ENCODE data around the gene CD226.
A peak's percentile ranks its signal among the peaks of the same experiment; 100 is the strongest.
"Not testable (repeated sequence)": the region's sequence is repeated elsewhere in the genome, so short reads cannot be mapped to it uniquely, and the experiment has no call there.

Gene CD226

DNA sequence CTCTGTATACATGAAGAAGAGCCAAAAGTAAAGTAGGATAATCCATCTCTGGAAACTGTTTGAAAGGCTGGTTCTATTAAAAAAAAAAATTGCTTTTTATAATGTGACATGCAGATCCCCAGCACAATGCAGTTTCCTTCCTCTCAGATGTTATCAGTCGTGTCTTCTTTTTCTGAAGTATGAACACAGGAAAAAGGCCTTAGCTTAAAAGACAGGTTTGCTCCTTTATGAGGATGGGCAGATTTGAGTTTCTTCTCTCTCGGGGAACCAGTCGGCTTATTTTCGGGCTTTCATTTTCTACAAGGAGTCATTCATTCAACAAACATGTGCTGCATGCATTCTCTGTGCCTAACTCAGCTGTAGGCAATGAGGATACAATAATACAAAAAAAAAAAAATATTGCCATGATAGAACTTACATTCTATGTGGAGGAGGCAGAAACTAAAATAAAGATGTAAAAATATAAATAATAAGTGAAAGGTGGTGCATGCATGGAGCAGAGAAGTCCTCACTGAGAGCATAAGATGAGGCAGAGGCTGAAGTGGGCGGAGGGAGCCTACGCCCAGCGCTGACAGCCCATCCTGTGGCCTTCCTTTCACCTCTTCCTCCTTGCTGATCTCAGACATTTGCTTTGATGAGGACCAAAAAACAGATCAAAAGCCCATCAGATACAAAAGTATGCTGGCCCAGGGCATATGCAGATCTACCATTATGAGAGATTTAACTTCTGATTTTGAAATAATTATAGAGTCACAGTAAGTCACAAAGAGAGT is at the start of gene CD226:
CD226 (minus strand) TSS at position 513 of the 773 bp plus-strand sequence; CDS start at position 46, 467 bp downstream.
- H3K27me3 Mint-ChIP-seq = no peaks in the 10 kb centered on the region
- peaks cover 39% of the 10 kb centered on the region for H3K4me1 Mint-ChIP-seq (ENCODE audit: low read depth)
- no peak within 1 kb of the TSS for H3K27ac Mint-ChIP-seq
- H3K4me3 Mint-ChIP-seq = no peak within 1 kb of the TSS
- peaks cover 30% of the 10 kb centered on the region for H3K36me3 Mint-ChIP-seq
- peaks cover 12% of the 10 kb centered on the region for H3K9me3 Mint-ChIP-seq (ENCODE audit: low read depth)

GRCh38 chr18:69996951-69997798 is 49.5 kb upstream of the CD226 start:
- H3K27ac Mint-ChIP-seq = peak overlapping the region; percentile 5
- H3K36me3 Mint-ChIP-seq = peaks cover 47% of the 10 kb centered on the region
- peaks cover 18% of the 10 kb centered on the region for H3K9me3 Mint-ChIP-seq (ENCODE audit: low read depth)
- H3K4me3 Mint-ChIP-seq = no peak overlapping the region
- no peaks in the 10 kb centered on the region for H3K27me3 Mint-ChIP-seq
- H3K4me1 Mint-ChIP-seq (ENCODE audit: low read depth) = peaks cover 19% of the 10 kb centered on the region

DNA sequence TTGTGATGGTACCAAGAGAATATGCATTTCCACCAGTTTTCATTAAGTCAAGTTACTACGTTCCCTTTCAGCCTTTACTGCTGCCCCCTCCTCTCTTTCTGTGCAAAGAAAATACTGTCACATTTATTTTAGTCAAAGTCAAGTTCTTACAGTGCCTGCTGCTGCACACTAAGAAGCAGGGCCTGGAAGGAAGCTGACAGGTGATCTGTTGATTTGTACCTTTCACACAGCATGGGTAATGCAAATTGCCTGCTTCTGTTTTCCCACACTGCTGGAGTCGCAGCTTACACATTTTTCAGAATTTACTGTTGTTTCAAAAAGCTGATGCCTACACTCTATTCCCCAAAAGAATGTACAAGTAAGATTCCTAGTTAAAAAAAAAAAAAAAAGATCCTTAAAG is 48.7 kb upstream of the CD226 start:
- Mint-ChIP-seq H3K4me3 (no peak overlapping the region), H3K27me3 (no peaks in the 10 kb centered on the region)

DNA sequence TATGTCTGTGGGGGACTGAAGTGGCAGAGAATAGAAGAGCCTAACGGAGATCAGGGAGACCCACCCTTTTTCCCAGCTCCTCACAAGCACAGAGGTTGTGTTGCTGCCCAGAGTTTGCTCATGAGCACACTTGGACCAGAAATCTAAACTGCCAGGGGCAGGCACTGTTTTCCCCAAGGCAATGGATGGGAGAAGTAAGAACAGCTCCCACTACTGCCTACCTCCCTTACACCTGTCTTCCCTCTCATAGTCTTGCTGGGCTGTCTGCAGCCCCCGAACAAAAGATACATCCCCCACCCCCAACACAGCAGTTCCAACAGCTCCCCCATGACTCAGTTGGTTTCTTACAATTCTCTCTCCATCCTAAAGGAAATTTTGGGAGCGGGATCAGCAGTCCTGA is 48.1 kb upstream of the CD226 start:
- H3K4me1 Mint-ChIP-seq (ENCODE audit: low read depth) = peaks cover 19% of the 10 kb centered on the region
- H3K27me3 Mint-ChIP-seq = no peaks in the 10 kb centered on the region
- H3K9me3 Mint-ChIP-seq (ENCODE audit: low read depth) = peaks cover 25% of the 10 kb centered on the region
- no peak overlapping the region for H3K4me3 Mint-ChIP-seq
- peaks cover 47% of the 10 kb centered on the region for H3K36me3 Mint-ChIP-seq
- H3K27ac Mint-ChIP-seq = no peak overlapping the region

More for the DNA sequence above, 48.7 kb upstream of the CD226 start:
- peaks cover 19% of the 10 kb centered on the region for H3K4me1 Mint-ChIP-seq (ENCODE audit: low read depth)
- no peak overlapping the region for H3K27ac Mint-ChIP-seq
- H3K9me3 Mint-ChIP-seq (ENCODE audit: low read depth) = peaks cover 22% of the 10 kb centered on the region
- H3K36me3 Mint-ChIP-seq = peaks cover 47% of the 10 kb centered on the region

DNA sequence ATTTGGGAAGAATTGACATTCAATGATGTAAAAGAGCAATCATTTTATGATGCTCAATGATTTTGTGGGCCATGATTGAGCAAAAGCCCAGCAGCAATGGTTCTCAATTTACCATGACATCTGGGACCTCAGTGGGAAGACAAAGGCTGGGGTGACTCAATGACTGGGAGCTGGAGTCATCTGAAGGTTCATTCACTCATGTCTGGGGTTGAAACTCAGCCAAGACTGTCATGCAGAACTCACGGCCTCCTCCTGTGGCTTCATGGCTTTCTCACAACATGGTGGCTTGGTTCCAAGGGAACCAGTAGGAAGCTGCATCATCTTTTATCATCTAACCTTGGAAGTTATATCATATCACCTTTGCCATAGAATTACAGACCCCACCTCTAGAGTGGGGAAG is 45.1 kb upstream of the CD226 start:
- no peak overlapping the region for H3K4me3 Mint-ChIP-seq
- peaks cover 56% of the 10 kb centered on the region for H3K36me3 Mint-ChIP-seq
- H3K9me3 Mint-ChIP-seq (ENCODE audit: low read depth) = peaks cover 36% of the 10 kb centered on the region
- H3K27ac Mint-ChIP-seq = no peak overlapping the region
- H3K4me1 Mint-ChIP-seq (ENCODE audit: low read depth) = peaks cover 17% of the 10 kb centered on the region
- no peaks in the 10 kb centered on the region for H3K27me3 Mint-ChIP-seq

DNA sequence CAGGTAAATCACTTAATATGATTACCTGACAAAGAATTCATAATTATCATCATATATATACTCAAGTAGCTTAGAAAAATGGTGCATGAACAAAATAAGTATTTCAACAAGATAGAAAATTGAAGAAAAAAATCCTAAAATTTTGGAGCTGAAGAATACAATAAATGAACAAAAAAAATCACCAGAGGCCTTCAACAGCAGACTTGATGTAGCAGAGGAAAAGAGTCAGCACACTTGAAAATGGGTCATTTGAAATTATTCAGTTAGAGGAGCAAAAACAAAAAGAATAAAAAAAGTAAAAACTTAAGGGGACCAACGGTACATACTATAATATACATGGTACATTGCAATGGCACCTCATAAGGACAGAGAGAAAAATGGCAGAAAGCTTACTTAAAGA is 40.2 kb upstream of the CD226 start:
- H3K4me1 Mint-ChIP-seq (ENCODE audit: low read depth) = peaks cover 2% of the 10 kb centered on the region
- H3K4me3 Mint-ChIP-seq = no peak overlapping the region
- H3K27ac Mint-ChIP-seq = no peak overlapping the region
- peaks cover 46% of the 10 kb centered on the region for H3K36me3 Mint-ChIP-seq
- no peaks in the 10 kb centered on the region for H3K27me3 Mint-ChIP-seq
- peaks cover 32% of the 10 kb centered on the region for H3K9me3 Mint-ChIP-seq (ENCODE audit: low read depth)

GRCh38 chr18:69985239-69985638 is 37.6 kb upstream of the CD226 start:
- Mint-ChIP-seq H3K27me3 (no peaks in the 10 kb centered on the region), H3K36me3 (peaks cover 35% of the 10 kb centered on the region), H3K27ac (no peak overlapping the region), H3K4me1 (ENCODE audit: low read depth) (peaks cover 28% of the 10 kb centered on the region), H3K4me3 (no peak overlapping the region), H3K9me3 (ENCODE audit: low read depth) (peaks cover 17% of the 10 kb centered on the region)

DNA sequence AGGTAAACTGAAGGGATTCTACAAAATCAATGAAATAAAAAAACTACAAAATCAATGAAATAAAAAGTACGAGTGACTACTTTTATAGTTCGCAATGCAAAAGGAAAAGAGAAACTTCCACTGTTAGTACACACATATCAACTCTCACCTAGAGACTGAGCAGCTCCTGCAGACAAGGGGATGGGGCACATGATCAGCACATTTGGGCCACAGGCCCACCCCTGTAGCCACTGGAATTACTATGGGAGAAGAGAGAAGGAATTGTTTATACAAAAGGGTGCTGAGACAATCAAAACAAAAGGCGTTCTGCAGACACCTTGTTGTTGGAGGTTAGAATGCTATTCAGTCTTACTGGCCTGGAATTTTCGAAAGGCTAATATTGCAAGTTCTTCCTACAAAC is 34.7 kb upstream of the CD226 start:
- Mint-ChIP-seq H3K27me3 (no peaks in the 10 kb centered on the region), H3K4me3 (peak overlapping the region; percentile 31), H3K36me3 (peaks cover 20% of the 10 kb centered on the region), H3K27ac (peak overlapping the region; percentile 61), H3K9me3 (ENCODE audit: low read depth) (peaks cover 6% of the 10 kb centered on the region), H3K4me1 (ENCODE audit: low read depth) (peaks cover 46% of the 10 kb centered on the region)

GRCh38 chr18:69981948-69982347 is 34.3 kb upstream of the CD226 start:
- H3K4me3 Mint-ChIP-seq = peak overlapping the region; percentile 14
- H3K9me3 Mint-ChIP-seq (ENCODE audit: low read depth) = peaks cover 1% of the 10 kb centered on the region
- peak overlapping the region; percentile 72 for H3K27ac Mint-ChIP-seq
- peaks cover 19% of the 10 kb centered on the region for H3K36me3 Mint-ChIP-seq
- peaks cover 46% of the 10 kb centered on the region for H3K4me1 Mint-ChIP-seq (ENCODE audit: low read depth)
- no peaks in the 10 kb centered on the region for H3K27me3 Mint-ChIP-seq

DNA sequence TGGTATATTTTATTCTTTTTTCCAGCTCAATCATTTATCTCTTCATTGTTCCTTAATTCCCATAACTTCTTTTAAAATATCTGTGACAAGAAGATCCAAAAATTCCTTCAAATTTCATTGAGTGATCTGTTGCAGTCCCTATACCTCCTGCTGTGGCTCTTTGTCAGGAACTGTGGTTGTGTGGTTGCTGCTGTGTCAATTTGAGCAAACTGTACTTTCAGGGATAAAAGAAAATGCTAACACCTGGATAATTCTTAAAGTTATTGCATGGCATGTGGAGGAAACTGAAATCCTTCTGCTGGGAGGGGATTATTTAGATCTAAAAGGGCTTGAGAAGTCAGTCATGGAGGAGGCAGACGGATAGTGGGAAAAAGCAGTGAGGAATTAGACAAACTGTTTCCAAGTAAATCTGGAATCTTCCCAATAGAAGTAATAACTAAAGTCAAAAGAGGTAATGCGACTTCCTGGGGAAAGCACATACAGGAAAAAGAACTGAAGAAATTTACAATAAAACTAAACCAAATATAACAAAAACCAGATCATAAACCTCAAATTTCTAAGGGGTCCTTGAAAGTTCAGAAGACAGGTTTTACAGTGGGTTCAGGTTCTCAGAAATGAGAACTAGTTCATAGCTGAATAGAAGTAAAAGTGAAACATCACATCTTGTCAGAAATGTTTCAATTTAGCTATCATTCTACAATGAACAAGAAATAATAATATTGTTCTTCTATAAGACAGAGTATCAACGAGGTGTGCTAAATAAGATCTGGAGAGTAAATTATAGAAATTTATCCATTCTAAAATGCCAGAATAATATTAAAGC is 33.5 kb upstream of the CD226 start:
- no peaks in the 10 kb centered on the region for H3K9me3 Mint-ChIP-seq (ENCODE audit: low read depth)
- H3K4me3 Mint-ChIP-seq = peak overlapping the region; percentile 31
- H3K36me3 Mint-ChIP-seq = peaks cover 19% of the 10 kb centered on the region
- peaks cover 46% of the 10 kb centered on the region for H3K4me1 Mint-ChIP-seq (ENCODE audit: low read depth)
- H3K27ac Mint-ChIP-seq = peak overlapping the region; percentile 72
- H3K27me3 Mint-ChIP-seq = no peaks in the 10 kb centered on the region

GRCh38 chr18:69980509-69980908 is 32.8 kb upstream of the CD226 start:
- peaks cover 18% of the 10 kb centered on the region for H3K36me3 Mint-ChIP-seq
- H3K27ac Mint-ChIP-seq = peak overlapping the region; percentile 22
- H3K27me3 Mint-ChIP-seq = no peaks in the 10 kb centered on the region
- H3K9me3 Mint-ChIP-seq (ENCODE audit: low read depth) = peaks cover 5% of the 10 kb centered on the region
- peaks cover 46% of the 10 kb centered on the region for H3K4me1 Mint-ChIP-seq (ENCODE audit: low read depth)
- H3K4me3 Mint-ChIP-seq = no peak overlapping the region

GRCh38 chr18:69978732-69979715 is 31.4 kb upstream of the CD226 start:
- Mint-ChIP-seq H3K27me3 (no peaks in the 10 kb centered on the region), H3K4me1 (ENCODE audit: low read depth) (peaks cover 46% of the 10 kb centered on the region), H3K27ac (peak overlapping the region; percentile 13), H3K36me3 (peaks cover 22% of the 10 kb centered on the region), H3K4me3 (no peak overlapping the region), H3K9me3 (ENCODE audit: low read depth) (peaks cover 5% of the 10 kb centered on the region)

- not testable (repeated sequence) for H3K27ac Mint-ChIP-seq, H3K27me3 Mint-ChIP-seq, H3K4me3 Mint-ChIP-seq
- Mint-ChIP-seq H3K9me3 (ENCODE audit: low read depth) (peaks cover 21% of the 10 kb centered on the region), H3K4me1 (ENCODE audit: low read depth) (peaks cover 18% of the 10 kb centered on the region), H3K36me3 (peaks cover 33% of the 10 kb centered on the region)
Observed at GRCh38 chr18:69975294-69975693, 27.6 kb upstream of the CD226 start.

DNA sequence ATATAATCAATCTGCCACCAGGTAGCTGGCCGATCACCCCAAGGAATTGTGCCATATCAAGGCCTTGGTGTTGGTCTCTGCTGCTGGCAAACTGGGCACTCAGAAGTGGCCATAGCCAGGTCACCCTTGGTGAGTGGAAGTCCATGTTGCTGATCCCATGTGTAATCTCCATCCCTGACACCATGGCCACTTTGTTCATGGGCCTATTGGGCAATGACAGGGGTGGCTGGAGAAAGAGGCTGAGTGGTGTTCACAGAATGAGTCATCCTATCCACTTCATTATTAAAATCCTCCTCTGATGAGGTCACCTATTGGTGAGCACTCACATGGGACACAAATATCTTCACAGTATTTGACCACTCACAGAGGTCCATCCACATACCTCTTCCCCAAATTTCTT is 26.7 kb upstream of the CD226 start:
- Mint-ChIP-seq H3K36me3 (peaks cover 30% of the 10 kb centered on the region), H3K9me3 (ENCODE audit: low read depth) (peaks cover 21% of the 10 kb centered on the region), H3K27ac (no peak overlapping the region)

More for the DNA sequence above, 26.7 kb upstream of the CD226 start:
- Mint-ChIP-seq H3K4me1 (ENCODE audit: low read depth) (peaks cover 9% of the 10 kb centered on the region), H3K27me3 (no peaks in the 10 kb centered on the region), H3K4me3 (no peak overlapping the region)
